ENCODE results near the gene TRIM9. TPM values are rescaled to one million over a fixed set of nuclear protein-coding genes. Genes with fewer than 3 reads are reported as not detected.

TRIM9 gene
- polyA plus RNA-seq, 3 donors from 2014 or later, result 0.17 TPM; not detected in 2

- no peak for DNase-seq
- no peak overlapping the region for H3K4me3 Mint-ChIP-seq
- H3K27me3 Mint-ChIP-seq (ENCODE audit: low read depth in 3 of 3), result peaks cover 0 to 2% (median 0%) of the 10 kb centered on the region in 3 donors
- H3K4me1 Mint-ChIP-seq, result no peaks in the 10 kb centered on the region
- H3K36me3 Mint-ChIP-seq, result no peaks in the 10 kb centered on the region
- H3K9me3 Mint-ChIP-seq, result no peaks in the 10 kb centered on the region
- no peak overlapping the region for H3K27ac Mint-ChIP-seq
Measured at GRCh38 chr14:51084507-51084906, 10.4 kb downstream of the TRIM9 start.

DNA sequence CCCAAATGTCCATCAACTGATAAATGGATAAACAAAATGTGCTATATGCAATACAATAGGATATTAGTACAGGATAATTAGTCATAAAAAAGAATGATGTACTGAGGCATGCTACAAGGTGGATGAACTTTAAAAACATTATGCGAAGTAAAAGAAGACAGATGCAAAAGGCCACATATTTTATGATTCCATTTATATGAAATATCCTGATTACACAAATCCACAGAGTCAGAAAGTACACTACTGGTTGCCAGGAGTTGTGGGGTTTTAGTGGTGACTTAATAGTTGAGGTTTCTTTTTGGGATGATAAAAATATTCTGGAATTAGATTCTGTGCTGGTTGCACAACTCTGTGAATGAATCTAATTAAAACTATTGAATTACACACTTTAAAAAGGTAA lies 12.6 kb downstream of the TRIM9 start:
- Mint-ChIP-seq H3K4me1 (no peaks in the 10 kb centered on the region), H3K27me3 (ENCODE audit: low read depth in 3 of 3) (no peaks in the 10 kb centered on the region), H3K9me3 (peaks cover 0 to 2% (median 0%) of the 10 kb centered on the region in 6 donors), H3K4me3 (no peak overlapping the region), H3K27ac (no peak overlapping the region), H3K36me3 (no peaks in the 10 kb centered on the region)
- DNase-seq, result no peak

GRCh38 chr14:51081712-51082111 lies 13.2 kb downstream of the TRIM9 start:
- Mint-ChIP-seq H3K9me3 (peaks cover 0 to 2% (median 0%) of the 10 kb centered on the region in 6 donors), H3K36me3 (no peaks in the 10 kb centered on the region), H3K27ac (no peak overlapping the region), H3K27me3 (ENCODE audit: low read depth in 3 of 3) (no peaks in the 10 kb centered on the region), H3K4me1 (no peaks in the 10 kb centered on the region), H3K4me3 (no peak overlapping the region)
- DNase-seq, result no peak

DNA sequence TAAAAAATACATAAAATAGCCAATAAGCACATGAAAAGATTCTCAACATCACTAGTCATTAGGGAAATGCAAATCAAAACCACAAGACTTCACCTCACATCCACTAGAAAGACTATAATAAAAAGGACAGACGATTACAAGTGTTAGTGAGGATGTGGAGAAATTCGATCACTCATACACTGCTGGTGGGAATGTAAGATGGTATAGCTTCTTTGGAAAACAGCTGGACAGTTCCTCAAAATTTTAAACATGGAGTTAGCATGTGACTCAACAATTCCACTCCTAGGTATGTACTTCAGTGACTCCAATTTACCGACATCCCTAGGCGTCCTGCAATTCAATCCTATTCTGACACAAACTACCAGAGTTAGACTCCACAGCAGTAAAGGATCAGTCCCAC lies 13.7 kb downstream of the TRIM9 start:
- Mint-ChIP-seq H3K9me3 (peaks cover 0 to 2% (median 0%) of the 10 kb centered on the region in 6 donors), H3K4me3 (no peak overlapping the region), H3K27ac (no peak overlapping the region), H3K36me3 (no peaks in the 10 kb centered on the region), H3K27me3 (ENCODE audit: low read depth in 3 of 3) (no peaks in the 10 kb centered on the region), H3K4me1 (no peaks in the 10 kb centered on the region)
- no peak for DNase-seq

- H3K4me3 Mint-ChIP-seq, result no peak overlapping the region
Measured at GRCh38 chr14:51080645-51081044, 14.3 kb downstream of the TRIM9 start.

GRCh38 chr14:51079489-51079888 lies 15.4 kb downstream of the TRIM9 start:
- no peak overlapping the region for H3K27ac Mint-ChIP-seq

More at GRCh38 chr14:51080645-51081044, 14.3 kb downstream of the TRIM9 start:
- Mint-ChIP-seq H3K36me3 (no peaks in the 10 kb centered on the region), H3K4me1 (no peaks in the 10 kb centered on the region), H3K27ac (no peak overlapping the region), H3K27me3 (ENCODE audit: low read depth in 3 of 3) (no peaks in the 10 kb centered on the region), H3K9me3 (peaks cover 0 to 2% (median 0%) of the 10 kb centered on the region in 6 donors)
- no peak for DNase-seq

DNA sequence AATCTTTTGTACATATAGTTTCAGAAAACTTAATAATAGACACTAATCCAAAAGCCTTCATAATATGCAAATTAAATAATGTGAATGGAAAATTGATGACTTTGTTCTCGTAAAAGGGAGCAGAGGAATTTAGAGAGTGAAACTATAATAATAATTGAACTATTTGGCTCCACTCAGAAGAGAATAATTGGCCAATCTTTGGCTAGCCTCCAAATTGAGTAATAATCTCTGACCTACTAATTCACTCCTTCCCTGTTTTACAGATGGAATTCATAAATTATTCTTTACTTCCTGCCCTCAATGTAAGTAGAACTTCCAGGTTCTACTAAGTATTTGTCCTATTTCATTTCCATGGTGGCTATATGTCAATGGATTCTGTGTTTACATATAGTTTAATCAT lies 15.8 kb downstream of the TRIM9 start:
- Mint-ChIP-seq H3K27ac (no peak overlapping the region), H3K9me3 (peaks cover 0 to 2% (median 0%) of the 10 kb centered on the region in 6 donors), H3K4me3 (no peak overlapping the region), H3K36me3 (no peaks in the 10 kb centered on the region), H3K27me3 (ENCODE audit: low read depth in 3 of 3) (peaks cover 0 to 2% (median 0%) of the 10 kb centered on the region in 3 donors), H3K4me1 (no peaks in the 10 kb centered on the region)
- no peak for DNase-seq

More at GRCh38 chr14:51079489-51079888, 15.4 kb downstream of the TRIM9 start:
- Mint-ChIP-seq H3K4me1 (no peaks in the 10 kb centered on the region), H3K4me3 (no peak overlapping the region), H3K27me3 (ENCODE audit: low read depth in 3 of 3) (peaks cover 0 to 2% (median 0%) of the 10 kb centered on the region in 3 donors), H3K36me3 (no peaks in the 10 kb centered on the region), H3K9me3 (peaks cover 0 to 2% (median 0%) of the 10 kb centered on the region in 6 donors)
- no peak for DNase-seq

- Mint-ChIP-seq H3K4me3 (no peak overlapping the region), H3K9me3 (peaks cover 0 to 2% (median 0%) of the 10 kb centered on the region in 6 donors)
Measured at GRCh38 chr14:51074701-51075385, 20.1 kb downstream of the TRIM9 start.

GRCh38 chr14:51073731-51074130 lies 21.2 kb downstream of the TRIM9 start:
- no peaks in the 10 kb centered on the region for H3K36me3 Mint-ChIP-seq
- no peak for DNase-seq
- H3K4me3 Mint-ChIP-seq, result no peak overlapping the region
- H3K27me3 Mint-ChIP-seq (ENCODE audit: low read depth in 3 of 3), result peaks cover 0 to 3% (median 0%) of the 10 kb centered on the region in 3 donors
- no peaks in the 10 kb centered on the region for H3K4me1 Mint-ChIP-seq
- H3K27ac Mint-ChIP-seq, result no peak overlapping the region
- H3K9me3 Mint-ChIP-seq, result peaks cover 0 to 3% (median 0%) of the 10 kb centered on the region in 6 donors

More at GRCh38 chr14:51074701-51075385, 20.1 kb downstream of the TRIM9 start:
- H3K36me3 Mint-ChIP-seq, result no peaks in the 10 kb centered on the region
- no peaks in the 10 kb centered on the region for H3K4me1 Mint-ChIP-seq
- H3K27ac Mint-ChIP-seq, result no peak overlapping the region
- DNase-seq, result no peak
- peaks cover 0 to 2% (median 0%) of the 10 kb centered on the region in 3 donors for H3K27me3 Mint-ChIP-seq (ENCODE audit: low read depth in 3 of 3)

- H3K9me3 Mint-ChIP-seq, result peaks cover 0 to 6% (median 0%) of the 10 kb centered on the region in 6 donors
- no peak for DNase-seq
- H3K4me1 Mint-ChIP-seq, result no peaks in the 10 kb centered on the region
- no peak overlapping the region for H3K27ac Mint-ChIP-seq
- peaks cover 2 to 5% (median 2%) of the 10 kb centered on the region in 3 donors for H3K27me3 Mint-ChIP-seq (ENCODE audit: low read depth in 3 of 3)
- no peaks in the 10 kb centered on the region for H3K36me3 Mint-ChIP-seq
- no peak overlapping the region for H3K4me3 Mint-ChIP-seq
Measured at GRCh38 chr14:51072976-51073375, 21.9 kb downstream of the TRIM9 start.

- DNase-seq, result no peak
- Mint-ChIP-seq H3K27ac (no peak overlapping the region), H3K9me3 (peaks cover 0 to 4% (median 0%) of the 10 kb centered on the region in 6 donors), H3K36me3 (no peaks in the 10 kb centered on the region), H3K27me3 (ENCODE audit: low read depth in 3 of 3) (peaks cover 2 to 5% (median 3%) of the 10 kb centered on the region in 3 donors), H3K4me3 (no peak overlapping the region), H3K4me1 (no peaks in the 10 kb centered on the region)
Measured at GRCh38 chr14:51071857-51072256, 23.0 kb downstream of the TRIM9 start.

DNA sequence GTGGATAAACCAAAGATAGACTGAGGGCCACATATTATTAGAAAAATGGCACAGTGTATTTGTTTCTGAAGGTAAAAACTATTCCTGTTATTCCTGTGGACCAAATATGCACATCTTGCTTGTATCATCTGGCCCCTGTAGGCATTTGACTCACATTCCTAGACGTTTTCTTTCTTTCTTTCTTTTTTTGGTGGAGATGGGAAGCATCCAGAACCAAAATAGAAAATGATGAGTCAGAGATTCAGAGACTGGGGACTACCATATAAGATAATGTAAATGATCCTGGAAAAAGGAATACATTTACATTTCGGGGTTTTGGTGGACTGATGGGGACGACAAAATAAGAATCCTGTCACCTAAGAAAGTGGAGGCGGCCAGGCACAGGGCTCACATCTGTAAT lies 24.2 kb downstream of the TRIM9 start:
- Mint-ChIP-seq H3K36me3 (no peaks in the 10 kb centered on the region), H3K4me3 (no peak overlapping the region), H3K9me3 (peaks cover 0 to 4% (median 0%) of the 10 kb centered on the region in 6 donors), H3K4me1 (no peaks in the 10 kb centered on the region), H3K27me3 (ENCODE audit: low read depth in 3 of 3) (peaks cover 2 to 5% (median 3%) of the 10 kb centered on the region in 3 donors), H3K27ac (no peak overlapping the region)
- DNase-seq, result no peak

GRCh38 chr14:51069055-51069454 lies 25.9 kb downstream of the TRIM9 start:
- Mint-ChIP-seq H3K27me3 (ENCODE audit: low read depth in 3 of 3) (peaks cover 2 to 3% (median 3%) of the 10 kb centered on the region in 3 donors), H3K36me3 (no peaks in the 10 kb centered on the region), H3K9me3 (peaks cover 0 to 4% (median 0%) of the 10 kb centered on the region in 6 donors), H3K27ac (no peak overlapping the region), H3K4me3 (no peak overlapping the region), H3K4me1 (no peaks in the 10 kb centered on the region)
- no peak for DNase-seq

GRCh38 chr14:51068268-51068667 lies 26.6 kb downstream of the TRIM9 start:
- peaks cover 2 to 3% (median 3%) of the 10 kb centered on the region in 3 donors for H3K27me3 Mint-ChIP-seq (ENCODE audit: low read depth in 3 of 3)
- no peak for DNase-seq
- peaks cover 0 to 4% (median 0%) of the 10 kb centered on the region in 6 donors for H3K9me3 Mint-ChIP-seq
- no peak overlapping the region for H3K4me3 Mint-ChIP-seq
- H3K27ac Mint-ChIP-seq, result no peak overlapping the region
- no peaks in the 10 kb centered on the region for H3K4me1 Mint-ChIP-seq
- no peaks in the 10 kb centered on the region for H3K36me3 Mint-ChIP-seq
